ENCODE data around the gene MCMBP.
A peak's percentile ranks its signal among the peaks of the same experiment; 100 is the strongest.
"Not testable (repeated sequence)": the region's sequence is repeated elsewhere in the genome, so short reads cannot be mapped to it uniquely, and the experiment has no call there.

The MCMBP gene

DNA sequence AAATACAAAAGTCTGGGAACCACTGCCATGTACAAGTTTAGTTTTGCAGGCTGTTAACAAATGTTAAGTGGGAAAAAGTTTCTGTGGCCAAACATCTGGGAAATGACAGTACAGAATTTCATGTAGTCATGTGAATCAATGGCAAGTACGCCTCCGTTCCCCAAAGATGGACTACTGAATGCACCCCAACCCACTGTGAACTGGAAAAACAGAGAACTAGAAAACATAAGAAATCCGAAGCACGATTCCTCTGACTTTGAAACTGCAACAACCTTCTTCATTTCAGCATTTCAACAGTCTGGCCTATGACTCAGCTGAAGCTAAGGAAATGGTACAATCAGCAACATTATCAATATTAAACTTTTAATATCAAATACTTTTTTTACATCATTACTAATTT lies 41.8 kb downstream of the MCMBP start:
- no peak for DNase-seq (ENCODE audit: low spot score)

DNA sequence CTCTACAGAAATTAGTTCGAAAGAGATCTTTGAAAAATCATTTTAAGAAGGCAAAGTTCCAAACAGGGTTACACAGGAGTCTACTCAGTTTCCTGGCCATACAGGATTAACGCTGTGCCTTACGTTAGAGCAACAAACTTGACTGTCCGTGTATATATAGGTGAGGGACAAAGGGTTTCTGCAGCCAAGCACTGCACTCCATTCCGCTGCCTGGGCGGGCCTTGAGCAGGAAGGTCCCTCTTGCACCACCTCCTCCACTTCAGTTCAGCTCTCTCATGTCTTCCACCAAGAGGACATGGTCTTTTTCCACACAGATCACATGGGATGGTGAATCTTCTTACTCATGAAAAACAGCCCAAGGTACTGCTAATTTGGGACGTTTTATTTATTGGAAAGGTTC lies 43.2 kb downstream of the MCMBP start:
- DNase-seq (ENCODE audit: low spot score) = no peak

DNA sequence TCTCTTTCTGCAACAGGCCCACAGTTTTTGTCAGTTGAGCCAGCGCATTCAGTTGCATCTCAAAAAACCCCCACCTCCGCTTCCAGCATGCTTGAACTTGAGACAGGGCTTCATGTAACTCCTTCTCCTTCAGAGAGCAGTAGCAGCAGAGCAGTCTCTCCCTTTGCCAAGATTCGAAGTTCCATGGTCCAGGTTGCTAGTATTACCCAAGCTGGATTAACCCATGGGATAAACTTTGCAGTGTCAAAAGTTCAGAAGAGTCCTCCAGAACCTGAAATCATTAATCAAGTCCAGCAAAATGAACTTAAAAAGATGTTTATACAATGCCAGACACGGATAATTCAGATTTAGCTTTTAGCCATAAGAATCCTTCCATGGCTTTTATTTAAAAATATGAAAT lies 45.2 kb downstream of the MCMBP start:
- DNase-seq (ENCODE audit: low spot score) = no peak

DNA sequence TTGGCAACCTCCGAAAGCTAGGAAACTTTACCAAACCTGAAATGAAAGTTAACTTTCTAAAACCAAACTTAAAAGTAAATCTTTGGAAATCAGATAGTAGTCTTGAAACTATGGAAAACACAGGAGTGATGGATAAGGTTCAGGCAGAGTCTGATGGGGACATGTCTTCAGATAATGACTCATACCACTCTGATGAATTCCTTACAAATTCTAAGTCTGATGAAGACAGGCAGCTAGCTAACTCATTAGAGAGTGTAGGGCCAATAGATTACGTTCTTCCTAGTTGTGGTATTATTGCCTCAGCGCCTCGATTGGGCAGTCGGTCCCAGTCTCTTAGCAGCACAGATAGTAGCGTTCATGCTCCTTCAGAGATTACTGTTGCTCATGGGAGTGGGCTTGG lies 45.9 kb downstream of the MCMBP start:
- DNase-seq (ENCODE audit: low spot score) = no peak

DNA sequence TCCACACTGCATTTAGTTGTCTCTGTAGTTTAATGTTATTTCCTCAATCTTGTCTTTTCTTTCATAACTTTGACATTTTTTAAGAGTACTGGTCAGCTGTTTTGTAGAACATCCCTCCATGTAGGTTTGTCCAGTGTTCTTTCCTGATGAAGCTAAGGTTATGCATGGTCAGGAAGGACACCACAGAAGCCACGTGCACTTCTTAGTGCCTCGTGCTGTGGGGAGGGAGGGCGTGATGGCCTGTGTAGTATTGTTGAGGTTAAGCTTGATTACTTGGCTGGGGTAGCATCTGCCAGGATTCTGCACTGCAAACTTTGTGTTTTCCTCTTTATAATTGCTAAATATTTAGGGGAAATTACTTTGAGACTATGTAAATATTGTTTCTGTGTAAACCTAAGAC lies 48.3 kb downstream of the MCMBP start:
- no peak for DNase-seq (ENCODE audit: low spot score)

DNA sequence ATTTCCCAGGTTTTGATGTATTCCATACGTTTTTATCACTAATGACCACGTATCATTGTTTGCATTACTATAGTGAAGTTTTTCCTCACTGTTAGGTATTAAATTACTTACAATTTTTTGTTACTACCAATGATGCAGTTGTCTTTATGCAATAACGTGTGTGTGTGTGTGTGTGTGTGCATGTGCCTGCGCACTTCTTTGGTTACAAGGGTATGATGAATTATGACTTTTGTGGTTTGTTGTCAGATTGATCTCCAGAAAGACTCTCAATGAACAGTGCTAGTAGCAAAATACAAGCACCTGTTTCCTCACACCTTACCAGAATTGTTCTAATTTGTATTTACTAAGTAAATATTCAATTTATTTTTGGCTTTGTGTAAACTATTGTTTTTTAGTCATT lies 51.5 kb downstream of the MCMBP start:
- DNase-seq (ENCODE audit: low spot score) = no peak

DNA sequence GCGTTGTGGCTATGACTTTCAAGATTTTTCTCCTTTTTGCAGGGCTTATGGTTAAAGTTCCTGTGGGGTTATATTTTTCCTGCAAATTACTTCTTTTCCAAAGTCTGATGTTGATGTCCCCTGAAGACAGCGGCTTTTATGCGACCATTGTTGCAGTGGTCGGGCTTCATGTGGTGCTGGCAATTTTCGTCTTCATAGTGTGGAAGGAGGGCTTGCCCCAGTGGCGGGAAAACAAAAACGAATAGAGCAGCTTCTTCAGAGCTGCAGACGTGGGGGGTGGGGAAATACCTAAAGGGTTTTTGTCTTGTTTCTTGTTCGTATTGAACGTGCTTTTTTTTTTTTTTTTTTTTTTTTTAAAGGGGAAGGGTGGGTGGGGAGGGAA lies 53.8 kb downstream of the MCMBP start:
- DNase-seq (ENCODE audit: low spot score) = peak; percentile 9

DNA sequence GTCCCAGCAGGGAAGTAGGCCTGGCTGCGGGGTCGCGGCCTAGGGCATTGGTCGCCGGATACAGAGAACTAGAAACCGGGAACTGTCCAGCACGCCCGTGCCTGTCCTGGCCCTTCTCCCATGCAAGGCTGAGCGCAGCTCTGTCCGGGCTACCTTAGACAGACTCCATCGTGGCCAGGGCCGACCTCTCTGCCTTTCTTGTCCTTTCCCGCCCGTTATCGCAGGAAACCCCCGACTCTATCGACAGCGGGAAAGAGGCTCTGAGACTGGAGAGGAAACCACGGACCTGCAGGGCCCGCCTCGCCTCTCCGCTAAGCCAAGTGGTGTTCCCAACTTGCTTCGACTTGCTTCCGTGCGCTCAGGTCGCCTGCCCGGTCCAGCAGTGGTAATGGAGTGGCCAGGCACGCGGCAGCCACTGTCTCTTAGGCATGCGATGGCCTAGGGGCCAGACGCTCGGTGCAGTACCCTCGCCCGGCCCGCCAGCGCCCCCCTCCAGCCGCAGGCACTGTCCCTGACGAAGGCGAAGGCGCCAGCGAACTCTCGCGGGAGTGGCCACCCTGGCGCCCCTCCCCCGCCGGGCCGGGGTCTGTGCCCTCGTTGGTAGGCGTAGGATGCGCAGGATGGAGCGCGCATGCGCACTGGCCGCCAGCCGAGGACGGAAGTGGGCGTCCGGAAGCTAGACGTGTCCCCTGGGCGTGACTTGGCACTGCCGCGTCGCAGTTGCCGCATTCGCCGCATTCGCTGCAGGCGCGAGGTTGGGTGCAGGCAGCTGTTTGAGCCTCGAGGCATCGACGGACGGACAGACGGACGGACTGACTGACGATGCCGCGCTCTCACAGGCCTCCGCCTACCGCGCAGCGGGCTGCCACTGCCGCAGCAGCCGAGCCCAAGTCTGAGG lies 54.4 kb downstream of the MCMBP start:
- peak; percentile 39 for DNase-seq (ENCODE audit: low spot score)

DNA sequence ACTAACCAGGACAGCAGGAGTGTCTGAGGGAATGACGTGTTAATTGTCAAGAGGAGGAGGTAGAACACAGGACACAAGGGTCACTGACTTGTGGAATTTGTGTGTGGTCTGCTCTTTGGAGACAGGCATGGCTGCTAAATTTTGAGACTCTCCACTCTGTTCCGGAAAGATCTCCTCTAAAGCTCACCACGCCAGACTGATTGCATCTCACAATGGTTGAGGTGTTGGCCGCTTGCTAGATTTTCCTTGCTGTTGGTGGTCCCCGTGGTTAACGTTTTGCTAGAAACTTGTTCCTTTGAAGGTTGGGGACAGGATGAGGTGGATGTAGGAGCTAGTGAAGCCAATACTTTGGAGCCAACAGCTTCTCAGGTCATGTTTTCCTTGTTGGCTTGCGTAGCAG lies 57.0 kb downstream of the MCMBP start:
- no peak for DNase-seq (ENCODE audit: low spot score)

DNA sequence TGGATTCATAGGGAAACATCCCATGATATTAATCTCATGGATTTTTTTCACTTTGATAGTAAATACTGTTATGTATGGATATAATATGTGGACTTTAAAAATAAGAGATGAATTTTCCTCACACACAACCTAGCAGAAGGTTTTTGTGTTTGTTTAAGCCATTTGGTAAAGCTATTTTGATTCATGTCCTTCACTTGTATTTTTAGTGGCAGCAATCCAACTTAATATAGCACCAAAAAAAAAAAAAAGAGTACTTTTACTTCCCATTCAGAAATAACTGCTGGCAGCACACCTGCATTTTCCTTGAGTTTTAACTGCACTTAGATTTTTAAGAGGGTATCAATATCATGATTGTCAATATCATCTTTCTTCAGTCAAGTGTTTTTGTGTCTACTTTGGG lies 60.0 kb downstream of the MCMBP start:
- no peak for DNase-seq (ENCODE audit: low spot score)

DNA sequence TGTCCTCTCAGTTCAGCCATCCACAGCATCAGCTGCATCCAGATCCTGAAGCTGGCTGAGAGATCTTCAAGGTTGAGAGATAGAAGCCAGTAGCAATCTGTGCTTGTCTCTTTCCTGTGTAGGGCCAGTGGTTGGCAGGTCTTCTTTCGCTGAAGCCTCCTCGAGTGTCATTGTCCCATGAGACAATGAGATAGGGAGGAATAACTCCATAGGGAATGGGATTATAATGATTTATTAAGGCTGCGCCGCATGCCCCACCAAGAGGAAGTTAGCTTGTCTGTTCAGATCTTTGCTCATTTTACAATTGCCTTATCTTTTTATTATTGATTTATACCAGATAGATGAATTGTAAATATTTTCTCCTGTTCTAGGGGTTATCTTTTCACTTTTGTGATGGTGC lies 61.5 kb downstream of the MCMBP start:
- DNase-seq (ENCODE audit: low spot score) = no peak

DNA sequence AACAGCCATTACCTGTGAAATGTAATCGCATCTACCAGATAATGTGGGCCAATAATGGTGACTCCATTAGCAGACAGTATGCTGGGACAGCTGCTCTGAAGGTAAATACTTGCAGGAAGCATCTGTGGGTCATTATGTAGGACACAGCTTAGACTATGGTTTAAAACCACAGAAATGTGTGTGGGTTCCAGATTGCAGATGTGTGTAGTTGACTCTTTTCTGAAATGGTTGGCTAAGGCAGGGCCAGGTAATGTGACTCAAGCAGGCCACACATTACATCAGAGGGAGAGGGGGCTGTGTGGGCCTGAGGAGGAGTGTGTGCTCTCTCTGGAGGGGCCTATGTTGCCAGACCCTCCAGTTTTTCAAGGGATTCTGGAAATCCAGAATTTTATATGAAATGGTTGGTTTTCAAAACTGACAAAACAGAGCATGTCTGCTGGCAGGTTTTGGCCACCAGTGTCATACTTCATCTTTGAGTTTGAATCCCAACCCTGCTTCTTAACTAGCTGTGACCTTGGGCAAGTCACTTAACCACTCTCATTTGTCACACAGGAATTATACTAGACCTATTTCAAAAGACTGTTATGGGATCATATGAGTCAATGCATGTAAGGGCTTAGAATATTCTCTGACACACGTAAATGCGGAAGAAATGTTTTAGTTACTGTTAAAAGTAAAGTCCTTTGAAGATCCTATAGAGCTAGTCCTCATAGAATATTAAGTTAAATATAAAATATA lies 64.5 kb downstream of the MCMBP start:
- DNase-seq (ENCODE audit: low spot score) = no peak

DNA sequence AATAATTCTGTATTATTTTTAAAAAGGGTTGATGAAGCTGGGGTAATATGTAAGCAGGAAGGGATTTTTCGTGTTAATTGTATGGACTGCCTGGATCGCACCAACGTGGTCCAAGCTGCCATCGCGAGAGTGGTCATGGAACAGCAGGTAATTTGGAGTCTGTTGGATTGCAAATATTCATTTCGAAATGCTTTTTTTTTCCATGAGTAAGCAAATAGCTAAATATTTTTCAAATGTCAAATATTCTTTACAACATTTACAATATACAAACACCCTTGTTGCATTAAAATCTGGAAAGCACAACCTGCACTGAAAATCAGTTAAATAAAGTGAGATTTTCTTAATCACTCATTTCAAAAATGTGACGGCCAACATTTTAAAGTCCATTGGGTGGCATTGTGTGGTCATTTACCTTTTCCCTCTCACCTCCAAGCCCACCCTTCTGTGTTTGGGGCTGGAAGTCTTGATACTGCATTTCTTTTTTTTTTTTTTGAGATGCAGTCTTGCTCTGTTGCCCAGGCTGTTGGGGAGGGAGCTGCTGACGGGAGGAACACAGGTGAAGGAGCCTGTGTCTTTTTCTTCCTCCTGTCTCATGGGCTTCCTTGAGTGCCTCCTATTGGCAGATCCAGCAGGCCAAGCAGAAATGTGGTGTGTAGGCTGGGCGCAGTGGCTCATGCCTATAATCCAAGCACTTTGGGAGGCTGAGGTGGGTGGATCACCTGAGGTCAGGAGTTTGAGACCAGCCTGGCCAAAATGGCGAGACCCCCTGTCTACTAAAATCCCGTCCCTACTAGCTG lies 66.1 kb downstream of the MCMBP start:
- no peak for DNase-seq (ENCODE audit: low spot score)

DNA sequence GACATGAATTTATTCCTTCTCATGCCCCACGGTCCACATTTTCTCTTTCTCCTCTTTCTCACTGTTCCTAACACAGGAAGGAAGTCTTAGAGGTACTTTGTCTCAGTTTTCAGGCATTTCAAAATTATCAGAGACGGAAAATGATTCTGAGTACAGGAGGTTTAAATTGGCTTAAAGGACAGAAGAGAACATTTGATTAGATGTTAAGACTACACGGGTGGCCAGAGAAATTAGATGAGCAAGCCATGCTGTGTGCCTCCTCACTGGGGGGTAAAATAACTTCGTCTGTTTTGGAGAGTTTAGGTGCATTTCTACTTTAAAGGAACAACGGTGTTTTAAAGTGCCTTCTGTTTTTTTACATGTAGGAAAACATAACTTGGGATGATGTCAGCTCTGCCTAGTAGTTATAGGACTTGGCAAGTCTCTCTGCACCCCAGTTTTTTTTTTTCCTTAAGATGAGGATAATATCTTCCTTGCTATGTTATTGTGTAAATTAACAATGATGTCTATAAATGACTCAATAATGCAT lies 66.9 kb downstream of the MCMBP start:
- no peak for DNase-seq (ENCODE audit: low spot score)

DNA sequence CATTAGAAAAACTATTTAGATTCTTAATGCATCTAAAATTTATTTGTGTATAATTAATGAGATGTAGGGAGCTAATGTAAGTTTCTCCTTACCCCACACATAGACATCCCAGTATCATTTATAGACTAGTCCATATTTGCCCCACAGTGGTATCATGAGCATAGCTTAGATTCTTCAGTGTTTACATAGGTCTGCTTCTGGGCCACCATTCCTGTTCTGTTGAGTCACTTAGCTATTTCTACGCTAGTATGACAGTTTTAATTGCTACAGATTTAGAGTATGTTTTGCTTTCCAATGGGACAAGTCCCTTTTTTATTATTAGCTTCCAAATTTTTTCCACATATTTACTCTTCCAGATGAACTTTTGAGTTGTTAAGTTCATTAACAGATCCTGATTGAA lies 69.4 kb downstream of the MCMBP start:
- DNase-seq (ENCODE audit: low spot score) = no peak

DNA sequence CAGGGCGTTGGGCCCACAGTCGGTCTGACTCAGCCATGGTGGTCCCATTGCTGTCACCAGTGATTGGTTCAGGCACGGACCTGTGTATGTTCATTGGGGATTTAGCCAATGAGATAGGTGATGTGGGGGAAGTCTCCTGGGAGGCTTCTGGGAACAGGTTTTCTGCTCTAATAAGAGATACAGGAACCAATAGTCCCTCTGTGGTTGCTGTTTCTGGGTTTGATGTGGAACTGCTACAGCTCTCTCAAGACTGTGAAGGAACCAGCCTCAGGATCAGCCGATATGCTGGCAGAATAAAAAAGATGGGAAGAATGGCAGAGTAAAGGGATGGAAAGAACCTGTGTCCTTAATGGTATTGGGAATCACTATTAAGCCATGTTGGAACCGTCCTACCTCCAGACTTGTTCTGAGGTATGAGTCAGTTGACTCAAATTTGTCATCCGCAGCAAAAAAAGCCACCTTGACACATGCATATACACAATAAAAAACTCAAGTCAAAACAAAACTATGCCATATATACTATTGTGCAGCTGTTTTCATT lies 70.6 kb downstream of the MCMBP start:
- DNase-seq (ENCODE audit: low spot score) = no peak

DNA sequence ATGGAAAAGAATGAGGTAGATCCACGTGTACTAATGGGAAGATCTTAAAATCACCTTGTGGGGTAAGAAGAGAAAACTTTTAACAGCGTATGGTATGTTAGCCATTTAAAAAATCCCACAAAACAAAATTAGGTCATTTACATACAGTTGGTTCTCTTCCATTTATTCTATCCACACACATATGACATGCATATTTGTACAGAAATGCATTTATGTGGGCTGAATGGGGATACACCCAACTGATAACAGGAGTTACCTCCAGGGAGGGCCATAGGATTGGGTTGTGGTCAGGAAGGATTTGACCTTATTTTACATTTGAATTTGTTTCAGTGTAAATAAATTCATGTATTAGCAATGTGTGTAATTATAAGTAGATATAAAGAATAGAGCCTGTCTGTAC lies 71.5 kb downstream of the MCMBP start:
- no peak for DNase-seq (ENCODE audit: low spot score)

DNA sequence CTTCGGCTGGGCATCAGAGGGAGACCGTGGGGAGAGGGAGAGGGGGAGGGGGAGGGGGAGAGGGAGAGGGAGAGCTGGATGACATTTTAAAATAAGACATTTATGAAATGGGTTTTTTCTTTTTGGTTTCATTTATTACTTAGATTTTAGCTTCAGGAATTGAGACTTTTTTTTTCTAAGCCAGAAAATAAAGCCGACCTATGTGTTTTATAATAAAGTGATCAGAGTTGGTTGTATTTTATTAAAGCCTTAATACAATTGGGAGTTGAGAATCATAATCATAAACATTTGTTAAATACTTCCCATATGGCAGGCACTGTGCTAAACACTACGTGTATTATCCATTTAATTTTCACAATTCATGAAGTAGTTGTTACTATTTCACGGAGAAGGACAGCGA lies 76.6 kb downstream of the MCMBP start:
- no peak for DNase-seq (ENCODE audit: low spot score)

DNA sequence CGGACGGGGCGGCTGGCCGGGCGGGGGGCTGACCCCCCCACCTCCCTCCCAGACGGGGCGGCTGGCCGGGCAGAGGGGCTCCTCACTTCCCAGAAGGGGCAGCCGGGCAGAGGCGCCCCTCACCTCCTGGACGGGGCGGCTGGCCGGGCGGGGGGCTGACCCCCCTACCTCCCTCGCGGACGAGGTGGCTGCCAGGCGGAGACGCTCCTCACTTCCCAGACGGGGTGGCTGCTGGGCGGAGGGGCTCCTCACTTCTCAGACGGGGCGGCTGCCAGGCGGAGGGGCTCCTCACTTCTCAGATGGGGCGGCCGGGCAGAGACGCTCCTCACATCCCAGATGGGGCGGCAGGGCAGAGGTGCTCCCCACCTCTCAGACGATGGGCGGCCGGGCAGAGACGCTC lies 77.5 kb downstream of the MCMBP start:
- not testable (repeated sequence) for DNase-seq (ENCODE audit: low spot score)

DNA sequence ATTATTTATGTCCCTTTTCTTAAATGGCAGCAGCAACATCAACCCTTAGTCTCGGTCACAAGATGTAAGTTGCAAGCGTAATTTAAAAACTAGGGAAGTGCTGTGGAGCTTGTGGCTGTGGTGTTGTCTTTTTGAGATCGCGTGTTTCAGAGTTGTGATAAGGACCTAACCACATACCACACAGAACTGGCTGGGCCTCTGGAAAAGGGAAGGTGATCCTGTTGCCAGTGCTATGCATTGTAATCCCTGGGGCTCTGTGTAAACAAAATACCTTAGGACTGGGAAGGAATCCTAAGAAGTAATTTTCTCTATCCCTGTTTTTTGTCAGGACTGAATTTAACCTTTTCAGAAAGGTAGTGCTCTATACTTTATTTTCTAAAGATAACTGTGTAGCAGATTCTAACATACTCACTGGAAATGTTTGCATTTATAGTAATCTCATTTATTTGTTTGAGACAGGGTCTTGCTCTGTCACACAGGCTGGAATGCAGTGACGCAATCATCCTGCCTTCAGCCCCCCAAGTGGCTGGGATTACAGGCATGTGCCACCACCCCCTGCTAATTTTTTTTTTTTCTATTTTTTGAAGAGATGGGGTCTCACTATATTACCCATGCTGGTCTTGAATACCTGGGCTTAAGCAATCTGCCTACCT lies 86.4 kb downstream of the MCMBP start:
- DNase-seq (ENCODE audit: low spot score) = peak; percentile 40

DNA sequence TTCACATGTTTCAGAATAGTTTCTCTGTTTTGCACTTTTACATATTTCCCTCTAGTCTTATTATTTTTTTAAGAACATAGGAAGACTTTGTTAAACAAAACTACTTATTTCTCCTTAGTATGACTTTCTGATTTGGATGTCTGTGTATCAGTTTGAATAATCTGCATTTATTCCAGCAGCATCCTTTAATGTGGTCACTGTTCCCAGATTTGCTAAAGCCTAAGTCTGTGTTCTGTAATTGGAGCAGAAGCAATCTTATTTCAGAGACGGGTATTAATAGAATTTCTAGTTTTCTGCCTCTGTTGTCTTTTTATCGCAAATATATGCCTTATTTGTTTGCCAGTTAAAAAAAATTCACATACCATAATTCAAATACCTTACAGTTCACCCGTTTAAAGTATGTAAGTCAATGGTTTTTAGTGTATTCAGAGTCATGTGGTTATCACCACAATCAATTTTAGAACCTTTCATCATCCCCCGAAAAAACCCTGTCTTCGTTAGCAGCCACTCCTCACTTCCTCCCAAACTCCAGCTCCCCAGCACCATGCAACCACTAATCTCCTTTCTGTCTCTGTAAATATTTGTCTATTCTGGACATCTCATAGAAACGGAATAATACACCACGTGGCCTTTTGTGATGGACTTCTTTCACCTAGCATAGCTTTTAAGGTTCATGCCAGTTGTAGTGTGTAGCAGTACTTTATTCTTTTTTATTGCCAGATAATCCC lies 88.1 kb downstream of the MCMBP start:
- DNase-seq (ENCODE audit: low spot score) = no peak

Data from globus pallidus (tissue), 1 donor.